VCaP (cell line): ENCODE measurements around the gene GABRB1.

Experiments
- H3K27ac ChIP-seq: fragments of 450-650 bp; 2 replicates; pipeline ENCODE4 v1.5.1; 2017
- TF ChIP-seq, protein P1 (sequence below): fragments of 450-650 bp; conservative IDR thresholded peaks from 2 replicates; pipeline ENCODE4 v1.5.1; 2017; ENCODE audit warnings: mild to moderate bottlenecking, moderate library complexity

The GABRB1 gene

DNA sequence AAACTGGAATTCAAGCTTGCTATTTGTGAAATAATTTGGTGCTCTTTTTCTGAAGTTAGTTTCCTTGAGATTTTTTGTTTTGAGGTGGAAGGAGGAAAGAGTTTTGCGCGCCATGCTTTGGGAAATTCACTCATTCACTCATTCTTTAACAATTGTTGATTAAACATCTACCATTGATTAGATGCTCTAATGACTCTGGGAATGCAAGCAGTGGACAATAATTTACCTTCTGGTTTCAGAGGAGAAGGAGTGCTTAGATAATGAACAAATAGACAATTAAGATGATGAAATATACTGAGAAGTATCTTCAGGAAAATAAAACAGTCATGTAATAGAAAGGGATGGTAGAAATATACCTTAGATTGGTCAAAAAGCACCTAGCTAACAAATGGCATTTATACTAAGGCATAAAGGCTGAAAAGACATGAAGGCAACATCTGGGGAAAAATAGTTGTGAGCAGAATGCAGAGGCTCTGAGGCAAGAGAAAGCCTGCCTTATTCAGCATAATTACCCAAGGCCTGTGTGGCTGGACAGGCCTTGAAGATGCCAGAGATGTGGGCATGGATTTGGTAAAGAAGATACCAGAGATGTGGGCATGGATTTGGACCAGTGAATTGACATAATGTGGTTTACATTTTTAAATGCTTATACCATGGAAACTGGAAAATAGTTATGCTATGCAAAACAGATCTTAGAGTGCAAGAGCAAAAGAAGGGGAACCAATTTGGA is 434.9 kb downstream of the GABRB1 start:
- TF ChIP-seq, protein P1, sequence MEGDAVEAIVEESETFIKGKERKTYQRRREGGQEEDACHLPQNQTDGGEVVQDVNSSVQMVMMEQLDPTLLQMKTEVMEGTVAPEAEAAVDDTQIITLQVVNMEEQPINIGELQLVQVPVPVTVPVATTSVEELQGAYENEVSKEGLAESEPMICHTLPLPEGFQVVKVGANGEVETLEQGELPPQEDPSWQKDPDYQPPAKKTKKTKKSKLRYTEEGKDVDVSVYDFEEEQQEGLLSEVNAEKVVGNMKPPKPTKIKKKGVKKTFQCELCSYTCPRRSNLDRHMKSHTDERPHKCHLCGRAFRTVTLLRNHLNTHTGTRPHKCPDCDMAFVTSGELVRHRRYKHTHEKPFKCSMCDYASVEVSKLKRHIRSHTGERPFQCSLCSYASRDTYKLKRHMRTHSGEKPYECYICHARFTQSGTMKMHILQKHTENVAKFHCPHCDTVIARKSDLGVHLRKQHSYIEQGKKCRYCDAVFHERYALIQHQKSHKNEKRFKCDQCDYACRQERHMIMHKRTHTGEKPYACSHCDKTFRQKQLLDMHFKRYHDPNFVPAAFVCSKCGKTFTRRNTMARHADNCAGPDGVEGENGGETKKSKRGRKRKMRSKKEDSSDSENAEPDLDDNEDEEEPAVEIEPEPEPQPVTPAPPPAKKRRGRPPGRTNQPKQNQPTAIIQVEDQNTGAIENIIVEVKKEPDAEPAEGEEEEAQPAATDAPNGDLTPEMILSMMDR = no peak
- H3K27ac ChIP-seq = no peak overlapping the region

DNA sequence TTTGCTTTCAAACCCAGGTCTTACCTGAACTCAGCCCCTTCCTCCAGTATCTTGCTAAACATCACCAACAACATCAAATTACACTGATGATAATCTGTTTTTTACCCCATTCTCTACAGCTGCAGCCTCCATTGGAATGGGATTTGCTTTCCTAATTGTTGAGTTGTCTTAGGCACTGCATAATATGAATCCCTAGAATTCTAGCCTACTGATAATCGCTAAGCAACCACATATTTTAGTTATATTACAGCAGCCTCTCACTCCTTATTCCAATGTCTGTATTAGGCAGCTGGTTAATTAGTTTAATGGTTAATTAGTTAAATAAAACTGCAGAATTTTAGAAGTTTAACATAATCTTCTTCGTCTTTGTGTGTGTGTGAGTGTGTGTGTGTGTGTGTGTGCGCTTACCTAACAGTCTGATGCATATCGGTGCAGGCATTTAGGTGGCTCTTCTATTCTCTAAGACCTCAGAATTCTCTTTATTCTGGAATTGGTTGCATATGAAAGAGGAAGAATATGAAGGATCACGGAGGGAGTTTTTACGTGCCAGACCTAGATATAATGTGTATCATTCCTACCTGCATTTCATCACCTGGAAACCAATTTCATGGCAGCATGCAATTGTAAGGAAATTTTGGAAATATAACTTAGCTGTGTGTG is 437.5 kb downstream of the GABRB1 start:
- TF ChIP-seq, protein P1 = no peak
- no peak overlapping the region for H3K27ac ChIP-seq

DNA sequence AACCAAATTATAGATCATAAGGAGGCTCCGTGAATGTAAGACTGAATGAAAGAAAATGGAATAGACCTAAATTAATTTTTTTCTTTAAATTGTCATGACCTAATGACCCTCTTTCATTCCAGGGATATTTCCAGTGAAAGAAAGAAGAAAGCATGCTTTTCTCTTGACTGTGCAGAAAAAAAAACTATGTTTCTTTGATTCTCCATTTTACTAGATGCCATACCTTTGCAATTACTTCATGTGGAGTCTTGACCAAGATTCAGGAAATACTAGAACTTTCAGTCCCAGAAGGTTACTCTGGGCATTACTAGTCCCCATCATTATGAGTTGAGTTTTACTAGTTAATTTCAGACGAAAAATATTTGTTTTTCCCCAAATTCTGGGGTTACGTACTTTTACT is 438.6 kb downstream of the GABRB1 start:
- TF ChIP-seq, protein P1 = no peak
- no peak overlapping the region for H3K27ac ChIP-seq

- TF ChIP-seq, protein P1 = no peak
- no peak overlapping the region for H3K27ac ChIP-seq
Measured at GRCh38 chr4:47471064-47471463, 439.7 kb downstream of the GABRB1 start.

DNA sequence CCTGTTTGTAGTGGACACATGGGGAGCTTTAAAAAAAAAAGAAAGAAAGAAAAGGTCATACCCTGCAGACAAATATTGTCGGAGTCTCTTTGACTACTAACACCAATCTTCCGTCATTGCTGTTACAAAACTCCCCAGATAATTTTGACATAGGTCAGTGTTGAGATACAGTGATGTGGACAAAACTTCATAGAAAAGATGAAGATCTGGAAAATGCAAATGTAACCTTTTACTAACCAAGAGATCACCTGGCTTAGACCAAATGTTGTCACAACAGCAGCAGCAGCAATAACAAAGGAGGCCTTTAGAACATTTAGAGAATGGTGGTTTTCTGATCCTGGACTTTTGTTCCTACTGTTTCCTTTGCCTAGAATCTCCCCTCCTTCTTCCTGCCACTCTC is 440.2 kb downstream of the GABRB1 start:
- no peak overlapping the region for H3K27ac ChIP-seq

DNA sequence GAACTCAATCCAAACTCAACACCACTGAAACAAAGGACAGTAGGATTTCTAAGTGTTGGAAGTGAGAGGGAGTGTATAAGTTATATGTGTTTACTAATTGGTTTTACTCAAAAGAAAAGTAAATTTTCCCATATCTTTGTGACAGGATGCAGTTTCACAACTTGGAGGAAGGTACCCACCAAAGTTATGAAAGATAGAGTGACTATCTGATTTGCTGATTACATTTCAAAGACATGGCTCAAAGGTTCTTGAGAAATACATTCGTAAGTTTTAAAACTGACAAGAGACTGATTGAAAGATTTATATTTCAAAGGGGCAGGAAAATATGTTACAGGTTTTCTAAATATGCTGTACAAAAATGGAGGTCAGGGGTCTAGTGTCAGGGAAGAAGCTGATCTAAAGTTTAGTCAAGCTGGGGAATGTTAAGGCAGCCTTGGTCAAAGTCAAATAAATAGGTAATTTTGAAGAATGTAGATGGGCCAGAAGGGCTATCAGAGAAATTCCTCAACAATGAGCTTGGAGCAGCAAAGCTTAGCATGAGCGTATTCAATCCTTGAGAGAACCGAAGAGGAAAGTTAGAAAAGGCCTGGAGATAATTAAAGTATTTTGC is 441.9 kb downstream of the GABRB1 start:
- H3K27ac ChIP-seq = no peak overlapping the region
- TF ChIP-seq, protein P1 = no peak

More for the DNA sequence above, 440.2 kb downstream of the GABRB1 start:
- TF ChIP-seq, protein P1 = no peak

DNA sequence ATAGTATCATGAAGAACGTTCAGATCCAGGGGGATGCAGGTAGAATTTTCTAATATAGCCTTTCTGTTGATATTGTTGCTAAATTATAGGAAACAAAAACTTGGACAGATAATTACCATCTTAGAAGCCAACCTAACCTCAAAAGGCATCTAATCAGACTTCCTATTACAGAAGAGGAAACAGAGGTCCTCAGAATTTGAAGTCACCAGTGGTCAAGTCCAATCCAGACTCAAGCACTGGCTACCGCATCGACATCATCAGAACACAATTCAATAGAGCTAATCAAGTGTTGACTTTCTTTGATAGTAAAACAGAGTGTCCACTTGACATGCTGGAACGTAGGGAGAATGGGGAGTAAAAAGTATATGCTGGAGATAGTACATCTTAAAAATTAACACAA is 443.4 kb downstream of the GABRB1 start:
- no peak overlapping the region for H3K27ac ChIP-seq
- TF ChIP-seq, protein P1 = no peak
